WERI-Rb-1 (cell line): Measurements from ENCODE around the gene CCDC178.

Source experiments
- DNase-seq: peaks from one replicate; pipeline ENCODE4 v3.0.0-alpha.2; 2020
- H3K27ac ChIP-seq: fragments of 250-450 bp; sonication (Bioruptor Pico); 2 replicates; pipeline ENCODE4 v1.5.1; 2020; ENCODE audit warnings: mild to moderate bottlenecking, moderate library complexity
- H3K27me3 ChIP-seq: fragments of 250-450 bp; sonication (Bioruptor Pico); 2 replicates; pipeline ENCODE4 v1.5.1; 2021; ENCODE audit warnings: mild to moderate bottlenecking, low read depth, moderate library complexity; ENCODE audit not compliant: insufficient read depth, severe bottlenecking
- H3K36me3 ChIP-seq: fragments of 250-450 bp; sonication (Bioruptor Pico); 2 replicates; pipeline ENCODE4 v1.5.1; 2020; ENCODE audit warnings: mild to moderate bottlenecking, moderate library complexity
- H3K4me3 ChIP-seq: 2 replicates; pipeline ENCODE4 v1.5.1; 2011; ENCODE audit warnings: low read depth, mild to moderate bottlenecking, control low read depth, low read length
- H3K9me3 ChIP-seq: fragments of 250-450 bp; sonication (Bioruptor Pico); 2 replicates; pipeline ENCODE4 v1.5.1; 2021; ENCODE audit warnings: mild to moderate bottlenecking, moderate library complexity; ENCODE audit not compliant: severe bottlenecking
- TF ChIP-seq, protein P1 (sequence below): IDR thresholded peaks from 2 replicates; pipeline ENCODE4 v1.5.1; 2011; ENCODE audit warnings: low read depth, mild to moderate bottlenecking, control low read depth, inconsistent platforms, low read length

CCDC178 gene

GRCh38 chr18:33467531-33467930, 27.0 kb upstream of the CCDC178 start:
- TF ChIP-seq, protein P1, sequence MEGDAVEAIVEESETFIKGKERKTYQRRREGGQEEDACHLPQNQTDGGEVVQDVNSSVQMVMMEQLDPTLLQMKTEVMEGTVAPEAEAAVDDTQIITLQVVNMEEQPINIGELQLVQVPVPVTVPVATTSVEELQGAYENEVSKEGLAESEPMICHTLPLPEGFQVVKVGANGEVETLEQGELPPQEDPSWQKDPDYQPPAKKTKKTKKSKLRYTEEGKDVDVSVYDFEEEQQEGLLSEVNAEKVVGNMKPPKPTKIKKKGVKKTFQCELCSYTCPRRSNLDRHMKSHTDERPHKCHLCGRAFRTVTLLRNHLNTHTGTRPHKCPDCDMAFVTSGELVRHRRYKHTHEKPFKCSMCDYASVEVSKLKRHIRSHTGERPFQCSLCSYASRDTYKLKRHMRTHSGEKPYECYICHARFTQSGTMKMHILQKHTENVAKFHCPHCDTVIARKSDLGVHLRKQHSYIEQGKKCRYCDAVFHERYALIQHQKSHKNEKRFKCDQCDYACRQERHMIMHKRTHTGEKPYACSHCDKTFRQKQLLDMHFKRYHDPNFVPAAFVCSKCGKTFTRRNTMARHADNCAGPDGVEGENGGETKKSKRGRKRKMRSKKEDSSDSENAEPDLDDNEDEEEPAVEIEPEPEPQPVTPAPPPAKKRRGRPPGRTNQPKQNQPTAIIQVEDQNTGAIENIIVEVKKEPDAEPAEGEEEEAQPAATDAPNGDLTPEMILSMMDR = no peak
- Histone ChIP-seq H3K27me3 (no peaks in the 10 kb centered on the region), H3K27ac (no peak overlapping the region), H3K4me3 (no peak overlapping the region), H3K9me3 (no peaks in the 10 kb centered on the region), H3K36me3 (no peaks in the 10 kb centered on the region)
- DNase-seq = no peak

DNA sequence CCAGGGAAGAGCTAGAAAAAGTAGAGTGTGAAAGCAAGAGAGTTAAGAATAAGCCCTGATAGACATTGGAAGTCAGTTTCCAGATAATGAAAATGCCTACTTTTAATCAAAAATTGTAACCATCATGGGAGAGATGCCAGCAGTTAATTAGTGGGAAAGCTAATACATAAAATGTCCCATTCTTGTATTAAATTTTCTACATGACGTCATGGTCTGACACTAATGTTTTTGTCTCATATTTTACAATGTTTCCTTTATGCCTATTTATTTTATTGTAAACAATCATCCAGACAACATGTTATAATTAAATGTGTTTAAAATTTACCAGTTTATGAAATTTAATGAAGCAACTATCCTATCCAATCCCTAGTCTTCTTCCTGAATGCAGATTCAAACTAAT, 26.3 kb upstream of the CCDC178 start:
- Histone ChIP-seq H3K27me3 (no peaks in the 10 kb centered on the region), H3K4me3 (no peak overlapping the region), H3K27ac (no peak overlapping the region), H3K9me3 (no peaks in the 10 kb centered on the region), H3K36me3 (no peaks in the 10 kb centered on the region)
- DNase-seq = no peak
- TF ChIP-seq, protein P1 = no peak

DNA sequence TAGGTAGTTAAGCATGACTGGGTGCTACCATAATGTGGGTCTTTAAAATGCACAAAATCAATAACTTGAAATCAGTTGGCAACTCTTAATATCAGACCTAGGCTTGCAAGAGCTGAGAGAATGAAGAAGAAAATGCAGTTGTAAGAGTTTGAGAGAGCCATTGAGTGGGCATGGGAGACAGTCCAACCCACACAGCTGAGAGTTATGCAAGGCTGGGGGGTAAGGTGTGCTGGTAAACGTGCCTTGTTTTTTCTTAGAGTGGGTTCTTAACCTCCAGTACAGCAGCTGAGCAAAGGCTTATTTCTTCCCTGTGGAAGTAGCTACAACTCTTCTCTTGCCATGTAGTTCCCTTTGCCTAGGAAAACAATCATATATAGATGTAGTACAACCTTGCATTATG, 20.2 kb upstream of the CCDC178 start:
- Histone ChIP-seq H3K36me3 (no peaks in the 10 kb centered on the region), H3K27ac (no peak overlapping the region), H3K4me3 (no peak overlapping the region), H3K27me3 (no peaks in the 10 kb centered on the region), H3K9me3 (no peaks in the 10 kb centered on the region)
- DNase-seq = no peak
- TF ChIP-seq, protein P1 = no peak

GRCh38 chr18:33459612-33460011, 19.1 kb upstream of the CCDC178 start:
- Histone ChIP-seq H3K9me3 (no peaks in the 10 kb centered on the region), H3K27ac (no peak overlapping the region), H3K27me3 (no peaks in the 10 kb centered on the region), H3K36me3 (no peaks in the 10 kb centered on the region), H3K4me3 (no peak overlapping the region)
- TF ChIP-seq, protein P1 = no peak
- no peak for DNase-seq

DNA sequence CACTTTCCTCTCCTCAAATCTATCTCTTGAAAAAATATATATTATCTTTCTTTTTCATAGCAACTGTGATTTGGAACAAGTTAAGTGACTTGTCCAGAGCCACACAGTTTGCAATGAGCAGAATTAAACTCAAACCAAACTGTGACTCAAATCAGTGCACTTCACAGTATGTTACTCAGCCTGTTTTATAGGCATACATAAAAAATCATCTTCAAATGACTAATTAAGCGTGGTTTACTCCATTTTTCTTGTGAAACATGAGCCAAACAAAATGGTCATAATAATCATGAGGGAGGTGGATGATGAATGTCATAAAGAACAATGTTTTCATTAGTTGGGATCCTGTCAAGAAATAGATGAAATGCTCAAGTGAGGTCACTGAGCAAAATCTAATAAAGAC, 6.1 kb upstream of the CCDC178 start:
- no peaks in the 10 kb centered on the region for H3K36me3 ChIP-seq
- no peaks in the 10 kb centered on the region for H3K9me3 ChIP-seq
- H3K4me3 ChIP-seq = no peak overlapping the region
- DNase-seq = no peak
- H3K27me3 ChIP-seq = no peaks in the 10 kb centered on the region
- no peak overlapping the region for H3K27ac ChIP-seq
- TF ChIP-seq, protein P1 = no peak

GRCh38 chr18:33444709-33445108, 4.2 kb upstream of the CCDC178 start:
- TF ChIP-seq, protein P1 = no peak
- no peak for DNase-seq
- Histone ChIP-seq H3K27ac (no peak overlapping the region), H3K27me3 (no peaks in the 10 kb centered on the region), H3K9me3 (no peaks in the 10 kb centered on the region), H3K4me3 (no peak overlapping the region), H3K36me3 (no peaks in the 10 kb centered on the region)
